GM21367 (cell line): ENCODE results near the gene MBD6.
"Not testable (repeated sequence)": the region's sequence is repeated elsewhere in the genome, so short reads cannot be mapped to it uniquely, and the experiment has no call there.

Source experiments
- ATAC-seq: cut with Tn5 transposase; IDR thresholded peaks from one replicate; pipeline ENCODE4 v1.9.1; 2021; ENCODE audit not compliant: unreplicated experiment

The MBD6 gene

GRCh38 chr12:57488402-57489156 is 34.0 kb upstream of the MBD6 start:
- ATAC-seq: no peak

DNA sequence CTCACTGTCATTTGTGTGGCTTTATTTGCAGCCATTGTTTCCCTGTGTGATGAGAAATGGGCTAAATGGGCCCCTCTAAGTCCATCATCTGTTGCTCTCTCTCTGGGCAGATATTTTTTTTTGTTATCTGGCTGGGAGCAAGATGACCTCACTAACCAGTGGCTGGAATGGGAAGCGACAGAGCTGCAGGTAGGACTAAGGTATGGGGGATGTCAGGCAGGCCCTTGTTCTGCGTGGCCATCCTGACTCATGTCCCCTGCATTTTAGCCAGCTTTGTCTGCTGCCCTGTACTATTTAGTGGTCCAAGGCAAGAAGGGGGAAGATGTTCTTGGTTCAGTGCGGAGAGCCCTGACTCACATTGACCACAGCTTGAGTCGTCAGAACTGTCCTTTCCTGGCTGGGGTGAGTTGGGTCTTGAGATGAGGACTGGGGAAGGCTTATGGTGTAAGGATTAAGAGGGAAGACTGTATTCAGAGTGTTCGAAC is 33.4 kb upstream of the MBD6 start:
- no peak for ATAC-seq

GRCh38 chr12:57490126-57490525 is 32.5 kb upstream of the MBD6 start:
- ATAC-seq: no peak

- ATAC-seq: no peak
These were observed 31.0 kb upstream of the MBD6 start for GRCh38 chr12:57491393-57492280.

GRCh38 chr12:57495051-57495701 is 27.4 kb upstream of the MBD6 start:
- not testable (repeated sequence) for ATAC-seq

DNA sequence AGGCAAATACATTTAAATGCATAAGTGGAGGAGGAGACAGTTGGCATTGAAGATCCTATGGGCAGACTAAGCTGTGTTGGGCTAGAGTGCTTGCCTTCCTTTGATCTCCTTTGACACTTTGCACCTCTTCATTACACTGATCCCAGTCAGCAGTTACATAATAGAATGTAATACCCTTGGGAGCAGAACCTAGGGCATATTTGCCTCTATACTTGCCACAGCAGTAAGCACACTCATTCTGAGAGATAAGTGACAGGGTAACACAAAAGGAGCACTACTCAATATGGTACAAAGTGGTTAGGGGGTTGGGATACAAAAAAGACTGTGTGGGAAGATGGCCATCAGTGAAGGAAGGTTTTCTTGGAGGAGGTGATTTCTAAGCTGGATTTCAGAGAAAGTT is 25.8 kb upstream of the MBD6 start:
- no peak for ATAC-seq

GRCh38 chr12:57497223-57498131 is 25.1 kb upstream of the MBD6 start:
- ATAC-seq: no peak

- ATAC-seq: no peak
These were observed 24.5 kb upstream of the MBD6 start for GRCh38 chr12:57498132-57498502.

GRCh38 chr12:57498571-57498970 is 24.1 kb upstream of the MBD6 start:
- no peak for ATAC-seq

- no peak for ATAC-seq
These were observed 22.4 kb upstream of the MBD6 start for GRCh38 chr12:57500213-57500612.

GRCh38 chr12:57502311-57502969 is 20.2 kb upstream of the MBD6 start:
- not testable (repeated sequence) for ATAC-seq

- ATAC-seq: not testable (repeated sequence)
These were observed 16.1 kb upstream of the MBD6 start for GRCh38 chr12:57506541-57506940.

DNA sequence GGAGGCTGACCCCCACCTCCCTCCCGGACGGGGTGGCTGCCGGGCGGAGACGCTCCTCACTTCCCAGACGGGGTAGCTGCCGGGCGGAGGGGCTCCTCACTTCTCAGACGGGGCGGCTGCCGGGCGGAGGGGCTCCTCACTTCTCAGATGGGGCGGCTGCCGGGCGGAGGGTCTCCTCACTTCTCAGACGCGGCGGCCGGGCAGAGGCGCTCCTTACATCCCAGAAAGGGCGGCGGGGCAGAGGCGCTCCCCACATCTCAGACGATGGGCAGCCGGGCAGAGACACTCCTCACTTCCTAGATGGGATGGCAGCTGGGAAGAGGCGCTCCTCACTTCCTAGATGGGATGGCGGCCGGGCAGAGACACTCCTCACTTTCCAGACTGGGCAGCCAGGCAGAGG is 14.8 kb upstream of the MBD6 start:
- not testable (repeated sequence) for ATAC-seq

DNA sequence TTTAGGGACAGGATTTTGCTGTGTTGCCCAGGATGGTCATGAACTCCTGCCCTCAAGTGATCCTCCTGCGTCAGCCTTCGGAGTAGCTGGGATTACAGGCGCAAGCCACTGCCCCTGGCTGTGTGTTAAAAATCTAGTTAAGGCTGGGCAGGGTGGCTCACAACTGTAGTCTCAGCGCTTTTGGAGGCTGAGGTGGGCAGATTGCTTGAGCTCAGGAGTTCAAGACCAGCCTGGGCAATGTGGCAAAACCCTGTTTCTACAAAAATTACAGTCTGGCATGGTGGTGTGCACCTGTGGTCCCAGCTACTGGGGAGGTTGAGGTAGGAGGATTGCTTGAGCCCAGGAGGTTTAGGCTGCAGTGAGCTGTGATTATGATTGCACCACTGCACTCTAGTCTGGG is 11.5 kb upstream of the MBD6 start:
- no peak for ATAC-seq

DNA sequence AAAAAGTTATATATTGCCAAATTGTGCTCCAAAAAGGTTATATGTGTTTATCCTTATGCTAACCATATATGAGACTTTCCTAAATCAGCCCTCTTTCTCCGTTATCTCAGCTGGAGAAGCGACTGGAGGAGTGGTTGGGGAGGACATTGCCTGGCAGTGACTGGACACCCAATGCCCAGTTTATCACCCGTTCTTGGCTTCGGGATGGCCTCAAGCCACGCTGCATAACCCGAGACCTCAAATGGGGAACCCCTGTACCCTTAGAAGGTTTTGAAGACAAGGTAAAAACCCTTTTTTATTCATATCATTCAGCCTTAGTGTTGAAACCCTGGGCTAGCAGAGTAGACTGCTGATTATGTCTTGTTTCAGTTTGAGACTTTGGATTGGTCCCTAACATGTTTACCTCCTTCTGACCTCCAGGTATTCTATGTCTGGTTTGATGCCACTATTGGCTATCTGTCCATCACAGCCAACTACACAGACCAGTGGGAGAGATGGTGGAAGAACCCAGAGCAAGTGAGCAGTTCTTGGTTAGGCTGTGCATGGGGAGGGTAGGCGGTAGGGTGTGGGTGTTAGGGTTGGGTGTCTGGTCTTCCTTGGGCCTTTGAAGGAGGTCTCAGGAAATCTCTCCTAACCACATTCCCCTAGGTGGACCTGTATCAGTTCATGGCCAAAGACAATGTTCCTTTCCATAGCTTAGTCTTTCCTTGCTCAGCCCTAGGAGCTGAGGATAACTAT is 10.9 kb upstream of the MBD6 start:
- no peak for ATAC-seq

DNA sequence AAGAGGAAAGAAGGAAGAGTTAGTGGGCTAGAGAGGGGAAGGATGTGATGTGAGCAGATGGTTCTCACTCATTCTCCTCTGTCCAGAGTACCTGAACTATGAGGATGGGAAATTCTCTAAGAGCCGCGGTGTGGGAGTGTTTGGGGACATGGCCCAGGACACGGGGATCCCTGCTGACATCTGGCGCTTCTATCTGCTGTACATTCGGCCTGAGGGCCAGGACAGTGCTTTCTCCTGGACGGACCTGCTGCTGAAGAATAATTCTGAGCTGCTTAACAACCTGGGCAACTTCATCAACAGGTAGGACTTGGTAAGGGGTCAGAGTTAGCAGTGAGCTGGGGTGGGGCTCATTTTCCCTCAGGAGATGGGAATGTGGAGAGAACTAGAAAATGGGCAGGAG is 10.0 kb upstream of the MBD6 start:
- no peak for ATAC-seq

DNA sequence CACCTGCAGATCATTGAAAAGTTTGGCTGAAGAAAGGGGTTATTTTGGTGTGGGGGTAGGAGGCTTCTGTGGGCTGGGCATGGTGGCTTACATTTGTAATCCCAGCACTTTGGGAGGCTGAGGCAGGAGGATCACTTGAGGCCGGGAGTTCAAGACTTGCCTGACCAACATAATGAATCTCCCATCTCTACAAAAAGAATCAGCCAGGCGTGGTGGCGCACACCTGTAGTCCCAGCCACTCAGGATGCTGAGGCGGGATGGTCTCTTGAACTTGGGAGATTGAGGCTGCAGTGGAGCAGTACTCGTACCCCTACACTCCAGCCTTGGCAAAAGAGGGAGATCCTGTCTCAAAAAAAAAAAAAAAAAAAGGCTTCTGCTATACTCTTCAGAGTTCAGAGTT is 9.4 kb upstream of the MBD6 start:
- ATAC-seq: no peak

DNA sequence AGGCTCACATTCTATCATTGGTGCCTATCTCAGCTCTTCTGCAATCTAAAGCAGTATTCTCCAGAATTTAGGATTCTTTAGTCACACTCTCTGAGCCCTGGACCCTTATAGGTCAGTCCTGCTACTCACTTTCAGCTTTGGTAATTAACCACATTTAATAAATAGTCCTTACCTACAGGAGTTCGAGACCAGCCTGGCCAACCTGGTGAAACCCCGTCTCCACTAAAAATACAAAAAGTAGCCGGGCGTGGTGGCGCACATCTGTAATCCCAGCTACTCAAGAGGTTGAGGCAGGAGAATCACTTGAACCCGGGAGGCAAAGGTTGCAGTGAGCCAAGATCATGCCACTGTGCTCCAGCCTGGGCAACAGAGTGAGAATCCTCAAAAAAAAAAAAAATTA is 8.9 kb upstream of the MBD6 start:
- ATAC-seq: not testable (repeated sequence)

DNA sequence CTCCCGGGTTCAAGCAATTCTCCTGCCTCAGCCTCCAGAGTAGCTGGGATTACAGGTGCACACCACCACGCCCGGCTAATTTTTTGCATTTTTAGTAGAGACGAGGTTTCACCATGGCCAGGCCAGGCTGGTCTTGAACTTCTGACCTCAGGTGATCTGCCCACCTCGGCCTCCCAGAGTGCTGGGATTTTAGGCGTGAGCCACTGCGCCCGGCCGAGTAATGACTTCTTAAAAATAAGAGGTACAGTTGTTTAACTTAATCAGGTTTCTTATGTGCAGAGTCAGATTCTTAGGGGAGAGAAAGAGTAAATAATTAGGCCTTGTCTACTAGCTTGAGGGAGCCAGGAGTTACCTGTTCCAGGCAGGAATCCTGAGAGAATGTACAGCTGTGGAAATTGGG is 8.4 kb upstream of the MBD6 start:
- not testable (repeated sequence) for ATAC-seq
